Dendritic cell treated with granulocyte-macrophage colony-stimulating factor and Interleukin-4, amounts not matched to agents 40 ng/mL and 50 ng/mL, for 4 days (primary cell): ENCODE measurements around the gene HIVEP2.

Experiments used
- H3K27ac Mint-ChIP-seq: one replicate; pipeline ENCODE4 v1.8.0; 2022; ENCODE audit warnings: mild to moderate bottlenecking, mixed read lengths
- H3K27me3 Mint-ChIP-seq: one replicate; pipeline ENCODE4 v1.8.0; 2022; ENCODE audit warnings: mild to moderate bottlenecking, mixed read lengths
- H3K36me3 Mint-ChIP-seq: one replicate; pipeline ENCODE4 v1.8.0; 2022; ENCODE audit warnings: low read depth, mixed read lengths
- H3K4me1 Mint-ChIP-seq: one replicate; pipeline ENCODE4 v1.8.0; 2022; ENCODE audit warnings: low read depth, mixed read lengths
- H3K4me3 Mint-ChIP-seq: one replicate; pipeline ENCODE4 v1.8.0; 2022; ENCODE audit warnings: mild to moderate bottlenecking, moderate library complexity, mixed read lengths
- H3K9me3 Mint-ChIP-seq: one replicate; pipeline ENCODE4 v1.8.0; 2022; ENCODE audit warnings: mixed read lengths
- intact Hi-C: fragments of 100-400 bp; cut with micrococcal nuclease; formaldehyde crosslinking; loops from one replicate; pipeline ENCODE4 v1.15.0; 2022

The HIVEP2 gene

GRCh38 chr6:142835787-142836535 is 109.0 kb downstream of the HIVEP2 start:
- Mint-ChIP-seq H3K4me3 (no peak overlapping the region), H3K4me1 (peaks cover 3% of the 10 kb centered on the region), H3K9me3 (no peaks in the 10 kb centered on the region)

GRCh38 chr6:142834853-142835252 is 110.1 kb downstream of the HIVEP2 start:
- no peak overlapping the region for H3K4me3 Mint-ChIP-seq
- peaks cover 14% of the 10 kb centered on the region for H3K4me1 Mint-ChIP-seq
- no peaks in the 10 kb centered on the region for H3K9me3 Mint-ChIP-seq
- no peaks in the 10 kb centered on the region for H3K27me3 Mint-ChIP-seq
- H3K36me3 Mint-ChIP-seq, result no peaks in the 10 kb centered on the region
- intact Hi-C loops, result no loop called here
- no peak overlapping the region for H3K27ac Mint-ChIP-seq

More at GRCh38 chr6:142835787-142836535, 109.0 kb downstream of the HIVEP2 start:
- no peaks in the 10 kb centered on the region for H3K36me3 Mint-ChIP-seq
- H3K27me3 Mint-ChIP-seq, result no peaks in the 10 kb centered on the region
- H3K27ac Mint-ChIP-seq, result no peak overlapping the region
- intact Hi-C loops, result no loop called here

GRCh38 chr6:142833798-142834197 is 111.2 kb downstream of the HIVEP2 start:
- Mint-ChIP-seq H3K9me3 (no peaks in the 10 kb centered on the region), H3K27ac (no peak overlapping the region), H3K27me3 (no peaks in the 10 kb centered on the region), H3K36me3 (no peaks in the 10 kb centered on the region), H3K4me3 (no peak overlapping the region), H3K4me1 (peaks cover 14% of the 10 kb centered on the region)
- intact Hi-C loops, result no loop called here

GRCh38 chr6:142833054-142833453 is 111.9 kb downstream of the HIVEP2 start:
- H3K4me3 Mint-ChIP-seq, result no peak overlapping the region
- intact Hi-C loops, result no loop called here
- H3K36me3 Mint-ChIP-seq, result no peaks in the 10 kb centered on the region
- peaks cover 17% of the 10 kb centered on the region for H3K4me1 Mint-ChIP-seq
- H3K27ac Mint-ChIP-seq, result no peak overlapping the region
- H3K27me3 Mint-ChIP-seq, result no peaks in the 10 kb centered on the region
- no peaks in the 10 kb centered on the region for H3K9me3 Mint-ChIP-seq

- Mint-ChIP-seq H3K9me3 (no peaks in the 10 kb centered on the region), H3K4me1 (peaks cover 24% of the 10 kb centered on the region), H3K36me3 (no peaks in the 10 kb centered on the region), H3K27ac (peak overlapping the region; percentile 14), H3K27me3 (no peaks in the 10 kb centered on the region), H3K4me3 (no peak overlapping the region)
- intact Hi-C loops, result no loop called here
Observed at GRCh38 chr6:142830807-142831206, 114.2 kb downstream of the HIVEP2 start.

- no peaks in the 10 kb centered on the region for H3K27me3 Mint-ChIP-seq
- H3K4me3 Mint-ChIP-seq, result no peak overlapping the region
- peaks cover 24% of the 10 kb centered on the region for H3K4me1 Mint-ChIP-seq
- H3K27ac Mint-ChIP-seq, result peak overlapping the region; percentile 14
- intact Hi-C loops, result no loop called here
- no peaks in the 10 kb centered on the region for H3K9me3 Mint-ChIP-seq
- H3K36me3 Mint-ChIP-seq, result no peaks in the 10 kb centered on the region
Observed at GRCh38 chr6:142830116-142830710, 114.8 kb downstream of the HIVEP2 start.

GRCh38 chr6:142829556-142829955 is 115.4 kb downstream of the HIVEP2 start:
- intact Hi-C loops, result no loop called here
- Mint-ChIP-seq H3K27ac (no peak overlapping the region), H3K4me1 (peaks cover 24% of the 10 kb centered on the region), H3K4me3 (no peak overlapping the region), H3K27me3 (no peaks in the 10 kb centered on the region), H3K36me3 (no peaks in the 10 kb centered on the region), H3K9me3 (no peaks in the 10 kb centered on the region)

GRCh38 chr6:142827991-142828390 is 117.0 kb downstream of the HIVEP2 start:
- Mint-ChIP-seq H3K9me3 (no peaks in the 10 kb centered on the region), H3K4me3 (no peak overlapping the region), H3K27me3 (no peaks in the 10 kb centered on the region), H3K36me3 (no peaks in the 10 kb centered on the region), H3K4me1 (peaks cover 24% of the 10 kb centered on the region), H3K27ac (no peak overlapping the region)
- intact Hi-C loops, result no loop called here

GRCh38 chr6:142827369-142827768 is 117.6 kb downstream of the HIVEP2 start:
- Mint-ChIP-seq H3K27ac (no peak overlapping the region), H3K9me3 (no peaks in the 10 kb centered on the region), H3K36me3 (no peaks in the 10 kb centered on the region), H3K4me3 (no peak overlapping the region), H3K27me3 (no peaks in the 10 kb centered on the region), H3K4me1 (peaks cover 24% of the 10 kb centered on the region)
- intact Hi-C loops, result no loop called here

GRCh38 chr6:142825760-142826159 is 119.2 kb downstream of the HIVEP2 start:
- H3K27me3 Mint-ChIP-seq, result no peaks in the 10 kb centered on the region
- intact Hi-C loops, result no loop called here
- H3K36me3 Mint-ChIP-seq, result no peaks in the 10 kb centered on the region
- no peak overlapping the region for H3K27ac Mint-ChIP-seq
- H3K9me3 Mint-ChIP-seq, result no peaks in the 10 kb centered on the region
- H3K4me3 Mint-ChIP-seq, result no peak overlapping the region
- H3K4me1 Mint-ChIP-seq, result peaks cover 20% of the 10 kb centered on the region

GRCh38 chr6:142824426-142824825 is 120.5 kb downstream of the HIVEP2 start:
- Mint-ChIP-seq H3K4me3 (no peak overlapping the region), H3K27me3 (no peaks in the 10 kb centered on the region), H3K9me3 (no peaks in the 10 kb centered on the region), H3K27ac (no peak overlapping the region), H3K36me3 (no peaks in the 10 kb centered on the region), H3K4me1 (peaks cover 21% of the 10 kb centered on the region)
- intact Hi-C loops, result no loop called here

- Mint-ChIP-seq H3K27ac (no peak overlapping the region), H3K4me1 (peaks cover 21% of the 10 kb centered on the region), H3K36me3 (no peaks in the 10 kb centered on the region), H3K27me3 (no peaks in the 10 kb centered on the region), H3K9me3 (no peaks in the 10 kb centered on the region), H3K4me3 (no peak overlapping the region)
- intact Hi-C loops, result no loop called here
Observed at GRCh38 chr6:142823256-142823902, 121.6 kb downstream of the HIVEP2 start.

- H3K27ac Mint-ChIP-seq, result no peak overlapping the region
- H3K4me3 Mint-ChIP-seq, result no peak overlapping the region
- no peaks in the 10 kb centered on the region for H3K36me3 Mint-ChIP-seq
- intact Hi-C loops, result no loop called here
- peaks cover 18% of the 10 kb centered on the region for H3K4me1 Mint-ChIP-seq
- H3K27me3 Mint-ChIP-seq, result no peaks in the 10 kb centered on the region
- no peaks in the 10 kb centered on the region for H3K9me3 Mint-ChIP-seq
Observed at GRCh38 chr6:142822842-142823241, 122.1 kb downstream of the HIVEP2 start.

- H3K4me3 Mint-ChIP-seq, result no peak overlapping the region
- no peak overlapping the region for H3K27ac Mint-ChIP-seq
- intact Hi-C loops, result no loop called here
- peaks cover 13% of the 10 kb centered on the region for H3K4me1 Mint-ChIP-seq
- no peaks in the 10 kb centered on the region for H3K9me3 Mint-ChIP-seq
- no peaks in the 10 kb centered on the region for H3K27me3 Mint-ChIP-seq
- no peaks in the 10 kb centered on the region for H3K36me3 Mint-ChIP-seq
Observed at GRCh38 chr6:142822383-142822782, 122.6 kb downstream of the HIVEP2 start.
